Retinal pigment epithelial cell (primary cell): Measurements from ENCODE around the gene KRTAP5-6.

Source experiments
- DNase-seq: peaks from one replicate; pipeline ENCODE4 v3.0.0-alpha.2; 2010; ENCODE audit warnings: low read depth
- H3K4me3 ChIP-seq: 2 replicates; pipeline ENCODE4 v1.5.1; 2011; ENCODE audit warnings: mild to moderate bottlenecking, low read length, control low read depth, moderate library complexity
- TF ChIP-seq, protein P1 (sequence below): conservative IDR thresholded peaks from 2 replicates; pipeline ENCODE4 v1.5.1; 2011; ENCODE audit warnings: low read depth, low read length, control low read depth, inconsistent platforms

Gene KRTAP5-6

DNA sequence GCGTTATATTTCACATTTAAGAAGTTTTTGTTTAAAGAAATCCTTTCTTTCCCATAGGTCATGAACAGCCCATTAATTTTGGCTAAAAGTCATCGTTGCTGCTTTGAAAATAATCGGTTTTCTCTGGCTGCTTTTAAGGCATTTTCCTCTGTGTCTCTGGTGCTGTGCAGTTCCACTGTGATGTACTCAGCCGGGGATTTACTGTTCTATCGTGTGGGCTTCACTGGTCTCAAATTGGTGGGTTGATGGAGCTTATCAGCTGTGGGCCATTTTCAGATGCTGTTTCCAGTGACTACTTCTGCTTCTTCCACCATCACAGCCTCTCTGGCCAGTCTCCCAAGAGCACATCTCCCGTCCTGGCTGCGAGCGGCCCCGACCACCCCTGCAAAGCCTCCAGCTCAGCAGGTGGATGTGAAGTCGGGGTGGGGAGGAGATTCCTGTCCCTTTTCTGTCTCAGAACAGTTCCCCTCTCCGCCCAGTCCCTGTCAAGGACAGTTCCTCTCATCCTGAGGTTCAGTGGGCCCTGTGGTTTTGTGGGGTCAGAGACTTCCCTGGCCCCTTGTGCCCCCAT is 33.1 kb downstream of the KRTAP5-6 start:
- DNase-seq = no peak
- no peak overlapping the region for H3K4me3 ChIP-seq
- TF ChIP-seq, protein P1, sequence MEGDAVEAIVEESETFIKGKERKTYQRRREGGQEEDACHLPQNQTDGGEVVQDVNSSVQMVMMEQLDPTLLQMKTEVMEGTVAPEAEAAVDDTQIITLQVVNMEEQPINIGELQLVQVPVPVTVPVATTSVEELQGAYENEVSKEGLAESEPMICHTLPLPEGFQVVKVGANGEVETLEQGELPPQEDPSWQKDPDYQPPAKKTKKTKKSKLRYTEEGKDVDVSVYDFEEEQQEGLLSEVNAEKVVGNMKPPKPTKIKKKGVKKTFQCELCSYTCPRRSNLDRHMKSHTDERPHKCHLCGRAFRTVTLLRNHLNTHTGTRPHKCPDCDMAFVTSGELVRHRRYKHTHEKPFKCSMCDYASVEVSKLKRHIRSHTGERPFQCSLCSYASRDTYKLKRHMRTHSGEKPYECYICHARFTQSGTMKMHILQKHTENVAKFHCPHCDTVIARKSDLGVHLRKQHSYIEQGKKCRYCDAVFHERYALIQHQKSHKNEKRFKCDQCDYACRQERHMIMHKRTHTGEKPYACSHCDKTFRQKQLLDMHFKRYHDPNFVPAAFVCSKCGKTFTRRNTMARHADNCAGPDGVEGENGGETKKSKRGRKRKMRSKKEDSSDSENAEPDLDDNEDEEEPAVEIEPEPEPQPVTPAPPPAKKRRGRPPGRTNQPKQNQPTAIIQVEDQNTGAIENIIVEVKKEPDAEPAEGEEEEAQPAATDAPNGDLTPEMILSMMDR = no peak

DNA sequence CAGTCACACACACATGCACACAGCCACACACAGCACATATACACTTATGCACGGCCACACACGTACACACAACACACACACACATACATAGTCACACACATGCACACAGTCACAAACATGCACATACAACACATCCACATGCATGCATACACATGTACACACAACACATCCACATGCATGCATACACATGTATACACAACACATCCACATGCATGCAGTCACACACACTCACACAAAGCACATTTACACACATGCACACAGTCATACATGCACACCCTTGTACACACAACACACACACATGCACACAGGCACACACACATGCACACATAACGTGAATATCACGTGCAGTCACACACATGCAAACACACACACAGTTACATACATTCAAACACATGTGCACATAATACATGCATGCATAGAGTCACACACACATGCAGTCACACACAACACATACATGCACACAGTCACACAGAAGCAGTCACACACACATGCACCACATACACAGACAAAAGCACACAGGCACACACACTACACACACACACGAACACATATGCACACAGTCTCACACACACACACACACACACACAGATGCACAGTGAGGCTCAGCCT is 34.6 kb downstream of the KRTAP5-6 start:
- TF ChIP-seq, protein P1 = no peak
- H3K4me3 ChIP-seq = no peak overlapping the region
- DNase-seq = no peak

DNA sequence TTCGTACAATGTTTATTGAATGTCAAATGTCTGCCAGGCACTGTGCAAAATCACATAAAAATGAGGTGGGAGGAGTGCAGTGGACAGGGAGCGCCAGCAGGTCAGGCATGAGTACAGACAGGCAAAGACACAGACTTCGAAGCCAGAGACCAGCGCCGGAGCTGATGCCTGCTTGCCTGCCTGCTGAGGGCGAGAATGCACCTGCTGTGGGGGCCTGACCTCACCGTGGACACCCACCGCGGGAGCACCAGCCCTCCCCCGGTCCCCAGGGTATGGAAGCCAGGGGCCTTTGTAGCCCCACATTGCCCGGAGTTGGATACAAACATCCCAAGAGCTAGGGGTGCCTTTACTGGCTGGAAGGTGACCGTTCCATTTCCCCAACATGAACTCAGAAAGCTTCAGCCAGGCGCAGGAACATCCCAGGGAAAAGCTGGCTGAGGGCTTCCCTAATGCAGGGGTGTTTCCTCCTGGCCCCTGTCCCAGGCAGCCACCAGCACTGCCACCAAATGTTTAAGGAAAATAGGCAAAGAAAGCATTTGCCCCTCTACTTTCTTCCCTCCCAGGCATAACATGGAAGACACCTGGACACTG is 35.5 kb downstream of the KRTAP5-6 start:
- H3K4me3 ChIP-seq = no peak overlapping the region
- DNase-seq = no peak
- TF ChIP-seq, protein P1 = no peak

DNA sequence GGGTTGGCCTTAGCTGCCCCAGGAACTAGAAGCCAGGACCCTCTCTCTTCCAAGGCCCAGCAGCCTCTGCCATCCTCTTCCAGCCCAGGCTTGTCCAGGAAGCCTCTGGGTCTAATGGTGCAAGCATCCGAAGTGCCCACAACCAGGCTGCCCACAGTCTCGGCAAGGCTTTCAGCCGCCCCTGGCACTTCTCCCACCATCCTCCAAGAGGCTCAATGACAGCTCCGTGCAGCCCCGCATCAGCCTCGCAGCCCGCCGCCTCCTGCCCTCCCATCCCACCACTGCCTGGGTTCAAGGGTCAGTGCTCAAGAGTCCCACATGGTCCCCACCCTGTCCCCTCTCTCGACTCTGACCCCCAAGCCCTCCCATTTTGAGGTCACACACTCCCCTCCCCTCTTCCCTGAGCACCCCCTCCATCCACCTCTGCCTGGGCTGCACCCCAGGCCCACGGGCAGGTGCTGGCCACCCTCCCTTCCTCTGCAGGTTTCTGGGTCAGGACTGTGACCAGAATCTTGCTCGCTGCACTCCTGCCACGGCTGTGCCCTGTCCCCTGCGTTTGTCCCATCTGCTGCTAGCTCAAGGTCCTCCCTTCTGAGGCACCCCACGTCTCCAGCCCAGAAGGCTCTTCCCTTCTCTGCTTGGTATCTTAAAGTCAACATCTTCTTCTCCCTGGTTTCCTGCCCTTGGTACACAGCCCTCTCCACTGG is 36.2 kb downstream of the KRTAP5-6 start:
- TF ChIP-seq, protein P1 = no peak
- DNase-seq = no peak
- no peak overlapping the region for H3K4me3 ChIP-seq

DNA sequence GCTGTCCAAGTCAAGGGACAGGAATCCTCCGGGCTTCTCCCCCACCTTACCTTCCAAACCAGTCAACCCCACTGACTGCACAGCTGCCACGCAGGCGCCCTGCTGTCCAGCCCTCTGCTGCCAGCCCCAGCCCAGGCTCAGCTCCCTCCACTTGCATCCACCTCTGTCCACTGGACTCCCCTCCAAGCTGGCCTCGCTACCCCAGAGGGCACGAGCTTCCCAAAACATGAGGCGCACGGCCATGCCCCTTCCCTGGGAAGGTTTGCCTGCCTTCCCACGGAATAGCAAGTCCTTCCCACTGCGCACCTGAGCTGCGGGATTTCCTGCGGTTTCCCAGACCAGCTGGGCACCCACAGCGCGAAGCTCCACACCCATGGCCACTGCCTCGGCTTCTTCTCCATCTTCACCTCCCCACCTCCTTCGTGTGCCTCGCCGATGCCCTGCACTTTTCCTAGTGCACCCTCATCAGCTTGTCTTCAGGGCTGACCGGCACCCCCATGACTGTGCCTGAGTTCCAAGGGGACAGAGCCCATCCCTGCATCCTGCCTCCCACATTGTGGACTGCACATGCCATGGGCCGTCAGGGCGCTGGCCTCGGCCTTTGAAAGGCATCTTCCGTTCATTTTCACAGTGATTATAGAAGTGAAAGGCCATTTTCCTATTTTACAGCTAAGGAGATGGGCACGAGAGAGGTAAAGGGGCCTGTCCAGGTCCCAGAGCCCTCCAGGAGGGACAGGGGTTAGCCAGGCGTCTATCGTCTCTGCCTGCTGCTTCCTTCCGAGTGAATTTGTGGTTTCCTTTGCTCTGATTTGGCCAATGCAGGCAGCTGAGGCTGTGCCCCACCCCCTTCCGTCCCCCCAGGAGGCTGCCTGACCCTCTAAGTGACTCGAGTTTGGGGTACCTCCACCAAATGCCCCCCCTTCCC is 37.0 kb downstream of the KRTAP5-6 start:
- no peak for DNase-seq
- TF ChIP-seq, protein P1 = no peak

DNA sequence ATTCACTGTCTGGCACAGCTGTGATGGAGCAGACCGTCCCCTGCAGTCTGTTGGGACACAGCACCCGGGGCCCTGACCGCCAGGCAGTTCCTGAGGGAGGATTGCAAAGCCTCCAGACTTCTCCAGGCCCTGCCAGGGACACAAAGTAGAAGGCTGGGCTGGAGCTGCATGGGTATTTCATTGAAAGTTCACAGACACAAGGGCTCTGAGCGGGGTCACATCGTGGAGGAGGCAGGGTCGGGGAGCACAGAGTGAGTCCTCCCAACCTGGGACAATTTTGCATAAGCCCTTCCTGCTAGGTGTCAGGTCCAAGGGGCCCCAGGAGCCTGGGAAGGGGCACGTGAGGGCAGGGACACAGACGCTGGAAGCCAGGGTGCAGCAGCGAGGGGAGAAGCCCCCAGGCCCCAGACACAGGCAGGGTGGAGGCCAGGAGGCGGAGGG is 37.7 kb downstream of the KRTAP5-6 start:
- DNase-seq = no peak
- H3K4me3 ChIP-seq = no peak overlapping the region
- TF ChIP-seq, protein P1 = no peak

More for the DNA sequence above, 37.0 kb downstream of the KRTAP5-6 start:
- H3K4me3 ChIP-seq = no peak overlapping the region
